NCI-H1930 (cell line): ENCODE measurements around the gene ZNF574.

Experiments
- DNase-seq, 2 experiments: peaks; one replicate each; lab custom pipeline; 2025; lab: John Stamatoyannopoulos, UW

Gene ZNF574

GRCh38 chr19:42054205-42054604 lies 21.8 kb upstream of the ZNF574 start:
- no peak for DNase-seq

- no peak for DNase-seq
Measured at GRCh38 chr19:42057846-42058245, 18.1 kb upstream of the ZNF574 start.

- no peak for DNase-seq
Measured at GRCh38 chr19:42059196-42059595, 16.8 kb upstream of the ZNF574 start.

- DNase-seq, result no peak
Measured at GRCh38 chr19:42060117-42060516, 15.8 kb upstream of the ZNF574 start.

- no peak for DNase-seq
Measured at GRCh38 chr19:42062381-42062780, 13.6 kb upstream of the ZNF574 start.

GRCh38 chr19:42064432-42064831 lies 11.5 kb upstream of the ZNF574 start:
- DNase-seq, result no peak

- no peak for DNase-seq
Measured at GRCh38 chr19:42065051-42065450, 10.9 kb upstream of the ZNF574 start.

GRCh38 chr19:42065511-42065910 lies 10.5 kb upstream of the ZNF574 start:
- no peak for DNase-seq

GRCh38 chr19:42066075-42066754 lies 9.8 kb upstream of the ZNF574 start:
- peak; percentile 51 to 69 for DNase-seq

- no peak for DNase-seq
Measured at GRCh38 chr19:42067315-42067888, 8.6 kb upstream of the ZNF574 start.

- no peak for DNase-seq
Measured at GRCh38 chr19:42068361-42068755, 7.6 kb upstream of the ZNF574 start.

- DNase-seq, result no peak
Measured at GRCh38 chr19:42068756-42069571, 7.0 kb upstream of the ZNF574 start.

GRCh38 chr19:42069619-42070351 lies 6.2 kb upstream of the ZNF574 start, which contains the start of gene GRIK5:
TSS of gene GRIK5 (minus strand) at chr19:42070206. CDS start at chr19:42065770, 4,436 bp downstream.
- no peak for DNase-seq

- no peak for DNase-seq
Measured at GRCh38 chr19:42071247-42071646, 4.7 kb upstream of the ZNF574 start.

- DNase-seq, result no peak
Measured at GRCh38 chr19:42074513-42075363, 1.2 kb upstream of the ZNF574 start.

GRCh38 chr19:42075364-42075615 lies 676 bp upstream of the ZNF574 start:
- DNase-seq, result no peak

GRCh38 chr19:42076380-42076944 lies 496 bp downstream of the ZNF574 start:
- no peak for DNase-seq

GRCh38 chr19:42078058-42078457 lies 2.1 kb downstream of the ZNF574 start:
- DNase-seq, result no peak

GRCh38 chr19:42078538-42079275 lies 2.7 kb downstream of the ZNF574 start:
- no peak for DNase-seq

- DNase-seq, result no peak
Measured at GRCh38 chr19:42079276-42079669, 3.3 kb downstream of the ZNF574 start.
